ENCODE measurements around the gene LRRC7.

The LRRC7 gene

DNA sequence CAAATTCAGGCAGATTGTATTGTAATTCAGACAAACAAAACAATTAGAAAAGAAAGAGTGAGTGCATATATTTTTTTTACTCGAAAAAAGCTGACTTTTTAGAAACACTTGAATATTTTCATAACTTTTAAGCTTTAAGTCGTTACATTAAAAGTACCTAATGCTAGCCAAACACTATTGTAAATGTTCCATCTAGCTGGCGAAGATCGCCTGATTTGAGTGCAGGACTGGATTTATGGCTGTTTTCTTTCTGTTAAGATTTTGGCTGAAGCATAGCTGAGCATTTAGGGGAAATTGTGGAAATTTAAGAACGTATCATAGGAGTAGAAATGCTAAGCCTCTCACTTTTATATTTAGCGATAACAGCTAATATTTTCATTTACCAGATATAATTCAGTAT, 24.6 kb downstream of the LRRC7 start:
- H3K4me3 ChIP-seq (ENCODE audit: low read length), result no peak overlapping the region
- no peaks in the 10 kb centered on the region for H3K27me3 ChIP-seq (replicated peaks; ENCODE audit: control insufficient read depth, insufficient read depth, low read length)
- no peak overlapping the region for H3K9ac ChIP-seq (ENCODE audit: low read length)
- H3K4me1 ChIP-seq (ENCODE audit: control insufficient read depth, insufficient read depth, low read length), result no peaks in the 10 kb centered on the region
- DNase-seq (ENCODE audit: low read depth), result no peak
- no peaks in the 10 kb centered on the region for H3K36me3 ChIP-seq (ENCODE audit: control insufficient read depth, insufficient read depth, low read length, severe bottlenecking)
- H3K9me3 ChIP-seq (ENCODE audit: control insufficient read depth, low read length), result no peaks in the 10 kb centered on the region

DNA sequence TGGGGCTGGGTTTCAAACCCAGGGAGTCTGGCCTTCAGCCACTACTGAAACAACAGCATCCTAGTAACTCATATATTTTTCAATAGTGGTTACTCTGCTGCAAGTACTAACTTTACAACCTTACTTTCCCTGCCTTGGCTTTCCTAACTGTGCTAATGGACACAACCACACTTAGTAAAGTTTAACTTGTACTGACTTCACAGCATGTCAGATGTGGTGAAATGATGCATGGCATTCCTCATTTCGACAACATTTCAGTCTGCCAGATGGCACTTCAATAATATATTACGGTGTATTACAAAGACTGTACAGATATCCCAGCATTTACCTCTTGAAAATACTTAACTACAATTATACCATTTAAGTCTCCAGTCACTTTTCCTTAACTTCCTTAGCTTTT, 27.8 kb downstream of the LRRC7 start:
- H3K9me3 ChIP-seq (ENCODE audit: control insufficient read depth, low read length), result no peaks in the 10 kb centered on the region
- H3K4me1 ChIP-seq (ENCODE audit: control insufficient read depth, insufficient read depth, low read length), result no peaks in the 10 kb centered on the region
- no peak overlapping the region for H3K4me3 ChIP-seq (ENCODE audit: low read length)
- no peak for DNase-seq (ENCODE audit: low read depth)
- no peaks in the 10 kb centered on the region for H3K36me3 ChIP-seq (ENCODE audit: control insufficient read depth, insufficient read depth, low read length, severe bottlenecking)
- no peak overlapping the region for H3K9ac ChIP-seq (ENCODE audit: low read length)
- no peaks in the 10 kb centered on the region for H3K27me3 ChIP-seq (replicated peaks; ENCODE audit: control insufficient read depth, insufficient read depth, low read length)

DNA sequence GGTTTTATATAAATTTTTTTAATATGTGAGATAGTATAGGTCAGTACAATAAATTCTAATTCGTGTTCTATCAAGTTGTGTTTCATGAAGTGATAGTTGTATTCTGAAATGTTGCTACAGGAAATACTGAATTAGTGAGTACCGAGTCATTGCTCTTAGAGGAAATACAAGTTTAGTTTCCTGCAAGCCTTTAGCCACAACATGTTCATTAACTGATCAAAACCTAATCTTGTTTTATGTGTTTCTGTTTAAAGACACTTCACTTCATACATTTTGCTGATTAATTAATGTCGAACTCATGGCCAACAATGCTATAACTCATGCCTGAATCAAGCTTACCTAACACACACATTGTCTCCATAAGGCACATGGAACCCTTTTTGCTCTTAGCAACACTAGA, 43.6 kb downstream of the LRRC7 start:
- Histone ChIP-seq H3K4me1 (ENCODE audit: control insufficient read depth, insufficient read depth, low read length) (no peaks in the 10 kb centered on the region), H3K9me3 (ENCODE audit: control insufficient read depth, low read length) (no peaks in the 10 kb centered on the region), H3K9ac (ENCODE audit: low read length) (no peak overlapping the region), H3K27me3 (replicated peaks; ENCODE audit: control insufficient read depth, insufficient read depth, low read length) (no peaks in the 10 kb centered on the region), H3K36me3 (ENCODE audit: control insufficient read depth, insufficient read depth, low read length, severe bottlenecking) (no peaks in the 10 kb centered on the region), H3K4me3 (ENCODE audit: low read length) (no peak overlapping the region)
- no peak for DNase-seq (ENCODE audit: low read depth)

GRCh38 chr1:69613414-69613813, 45.7 kb downstream of the LRRC7 start:
- H3K4me3 ChIP-seq (ENCODE audit: low read length), result no peak overlapping the region

DNA sequence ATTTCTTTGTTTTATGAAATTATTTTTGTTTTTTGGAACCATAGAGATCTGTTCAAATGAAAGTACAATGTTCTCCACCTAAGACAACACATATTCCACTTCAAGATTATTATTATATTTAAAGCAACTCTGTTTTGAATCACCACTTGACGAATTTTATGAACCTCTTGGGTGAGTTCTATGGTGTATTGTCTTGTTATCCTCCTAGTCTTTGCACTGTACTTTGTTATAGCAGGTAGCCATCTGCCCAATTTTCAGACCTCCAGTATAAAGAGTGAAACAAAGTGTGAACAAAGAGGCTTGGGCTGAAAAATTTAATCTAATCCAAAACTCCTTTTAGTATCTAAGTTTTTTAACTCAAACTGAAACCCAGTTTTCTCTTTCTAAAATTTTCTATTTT, 71.0 kb downstream of the LRRC7 start:
- H3K36me3 ChIP-seq (ENCODE audit: control insufficient read depth, insufficient read depth, low read length, severe bottlenecking), result no peaks in the 10 kb centered on the region
- no peaks in the 10 kb centered on the region for H3K4me1 ChIP-seq (ENCODE audit: control insufficient read depth, insufficient read depth, low read length)
- no peak overlapping the region for H3K4me3 ChIP-seq (ENCODE audit: low read length)
- no peak overlapping the region for H3K9ac ChIP-seq (ENCODE audit: low read length)
- no peaks in the 10 kb centered on the region for H3K27me3 ChIP-seq (replicated peaks; ENCODE audit: control insufficient read depth, insufficient read depth, low read length)
- DNase-seq (ENCODE audit: low read depth), result no peak
- H3K9me3 ChIP-seq (ENCODE audit: control insufficient read depth, low read length), result peaks cover 6% of the 10 kb centered on the region

More at GRCh38 chr1:69613414-69613813, 45.7 kb downstream of the LRRC7 start:
- Histone ChIP-seq H3K36me3 (ENCODE audit: control insufficient read depth, insufficient read depth, low read length, severe bottlenecking) (no peaks in the 10 kb centered on the region), H3K4me1 (ENCODE audit: control insufficient read depth, insufficient read depth, low read length) (no peaks in the 10 kb centered on the region), H3K27me3 (replicated peaks; ENCODE audit: control insufficient read depth, insufficient read depth, low read length) (no peaks in the 10 kb centered on the region), H3K9me3 (ENCODE audit: control insufficient read depth, low read length) (peaks cover under 1% of the 10 kb centered on the region), H3K9ac (ENCODE audit: low read length) (no peak overlapping the region)
- DNase-seq (ENCODE audit: low read depth), result no peak

DNA sequence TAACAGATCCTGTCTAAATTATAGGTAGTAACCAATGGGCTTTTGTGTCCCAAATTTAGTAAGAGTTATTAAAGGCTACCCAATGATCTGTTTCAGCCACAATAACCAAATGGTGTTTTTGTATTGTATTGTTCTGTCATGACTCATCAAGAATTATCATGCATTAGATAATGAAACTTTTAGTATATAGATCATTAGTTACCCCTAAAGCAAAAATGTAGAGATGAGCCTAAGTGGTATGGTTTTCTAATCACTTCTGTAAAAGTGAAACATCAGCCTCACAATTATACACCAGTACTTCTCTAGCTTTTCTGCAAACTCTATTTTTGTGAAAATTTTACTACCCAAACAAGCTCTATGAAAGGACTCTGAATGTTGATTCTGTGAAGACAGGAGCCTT, 71.4 kb downstream of the LRRC7 start:
- peaks cover 6% of the 10 kb centered on the region for H3K9me3 ChIP-seq (ENCODE audit: control insufficient read depth, low read length)
- H3K4me3 ChIP-seq (ENCODE audit: low read length), result no peak overlapping the region
- H3K36me3 ChIP-seq (ENCODE audit: control insufficient read depth, insufficient read depth, low read length, severe bottlenecking), result no peaks in the 10 kb centered on the region
- H3K4me1 ChIP-seq (ENCODE audit: control insufficient read depth, insufficient read depth, low read length), result no peaks in the 10 kb centered on the region
- DNase-seq (ENCODE audit: low read depth), result no peak
- no peak overlapping the region for H3K9ac ChIP-seq (ENCODE audit: low read length)
- no peaks in the 10 kb centered on the region for H3K27me3 ChIP-seq (replicated peaks; ENCODE audit: control insufficient read depth, insufficient read depth, low read length)

- Histone ChIP-seq H3K4me1 (ENCODE audit: control insufficient read depth, insufficient read depth, low read length) (no peaks in the 10 kb centered on the region), H3K27me3 (replicated peaks; ENCODE audit: control insufficient read depth, insufficient read depth, low read length) (no peaks in the 10 kb centered on the region), H3K9me3 (ENCODE audit: control insufficient read depth, low read length) (no peaks in the 10 kb centered on the region), H3K9ac (ENCODE audit: low read length) (no peak overlapping the region), H3K36me3 (ENCODE audit: control insufficient read depth, insufficient read depth, low read length, severe bottlenecking) (no peaks in the 10 kb centered on the region), H3K4me3 (ENCODE audit: low read length) (no peak overlapping the region)
- DNase-seq (ENCODE audit: low read depth), result no peak
Measured at GRCh38 chr1:69643266-69643665, 75.5 kb downstream of the LRRC7 start.

DNA sequence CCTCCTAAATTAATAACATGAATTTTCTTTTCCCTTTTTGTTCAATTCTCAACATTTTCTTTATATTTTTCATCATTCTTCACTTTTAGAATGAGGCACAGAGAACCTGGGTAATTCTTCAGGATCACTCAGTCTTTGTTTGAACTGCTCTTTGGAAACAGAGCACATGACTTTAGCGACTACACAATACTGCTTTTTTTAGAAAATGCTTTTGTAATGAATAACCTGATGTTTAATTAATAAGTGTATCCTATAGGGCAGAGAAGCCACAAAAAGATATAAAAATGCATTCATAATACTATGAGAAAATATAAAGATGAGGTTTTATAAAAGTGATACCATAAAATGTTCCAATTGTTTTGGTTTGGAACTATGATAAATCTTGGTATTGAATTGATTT, 77.8 kb downstream of the LRRC7 start:
- Histone ChIP-seq H3K4me3 (ENCODE audit: low read length) (no peak overlapping the region), H3K9me3 (ENCODE audit: control insufficient read depth, low read length) (no peaks in the 10 kb centered on the region), H3K27me3 (replicated peaks; ENCODE audit: control insufficient read depth, insufficient read depth, low read length) (no peaks in the 10 kb centered on the region), H3K4me1 (ENCODE audit: control insufficient read depth, insufficient read depth, low read length) (no peaks in the 10 kb centered on the region), H3K9ac (ENCODE audit: low read length) (no peak overlapping the region), H3K36me3 (ENCODE audit: control insufficient read depth, insufficient read depth, low read length, severe bottlenecking) (no peaks in the 10 kb centered on the region)
- DNase-seq (ENCODE audit: low read depth), result no peak

- Histone ChIP-seq H3K4me3 (ENCODE audit: low read length) (no peak overlapping the region), H3K27me3 (replicated peaks; ENCODE audit: control insufficient read depth, insufficient read depth, low read length) (no peaks in the 10 kb centered on the region), H3K4me1 (ENCODE audit: control insufficient read depth, insufficient read depth, low read length) (no peaks in the 10 kb centered on the region), H3K9me3 (ENCODE audit: control insufficient read depth, low read length) (no peaks in the 10 kb centered on the region), H3K36me3 (ENCODE audit: control insufficient read depth, insufficient read depth, low read length, severe bottlenecking) (no peaks in the 10 kb centered on the region), H3K9ac (ENCODE audit: low read length) (no peak overlapping the region)
- no peak for DNase-seq (ENCODE audit: low read depth)
Measured at GRCh38 chr1:69648486-69648885, 80.8 kb downstream of the LRRC7 start.

- Histone ChIP-seq H3K4me3 (ENCODE audit: low read length) (no peak overlapping the region), H3K36me3 (ENCODE audit: control insufficient read depth, insufficient read depth, low read length, severe bottlenecking) (no peaks in the 10 kb centered on the region), H3K4me1 (ENCODE audit: control insufficient read depth, insufficient read depth, low read length) (no peaks in the 10 kb centered on the region), H3K27me3 (replicated peaks; ENCODE audit: control insufficient read depth, insufficient read depth, low read length) (no peaks in the 10 kb centered on the region), H3K9ac (ENCODE audit: low read length) (no peak overlapping the region), H3K9me3 (ENCODE audit: control insufficient read depth, low read length) (no peaks in the 10 kb centered on the region)
- DNase-seq (ENCODE audit: low read depth), result no peak
Measured at GRCh38 chr1:69649383-69649990, 81.8 kb downstream of the LRRC7 start.

- no peaks in the 10 kb centered on the region for H3K4me1 ChIP-seq (ENCODE audit: control insufficient read depth, insufficient read depth, low read length)
- H3K4me3 ChIP-seq (ENCODE audit: low read length), result no peak overlapping the region
- H3K9me3 ChIP-seq (ENCODE audit: control insufficient read depth, low read length), result no peaks in the 10 kb centered on the region
- DNase-seq (ENCODE audit: low read depth), result no peak
- H3K27me3 ChIP-seq (replicated peaks; ENCODE audit: control insufficient read depth, insufficient read depth, low read length), result no peaks in the 10 kb centered on the region
- H3K36me3 ChIP-seq (ENCODE audit: control insufficient read depth, insufficient read depth, low read length, severe bottlenecking), result no peaks in the 10 kb centered on the region
- H3K9ac ChIP-seq (ENCODE audit: low read length), result no peak overlapping the region
Measured at GRCh38 chr1:69650779-69651178, 83.1 kb downstream of the LRRC7 start.

GRCh38 chr1:69651656-69652055, 83.9 kb downstream of the LRRC7 start:
- Histone ChIP-seq H3K9ac (ENCODE audit: low read length) (no peak overlapping the region), H3K4me1 (ENCODE audit: control insufficient read depth, insufficient read depth, low read length) (no peaks in the 10 kb centered on the region)

More at GRCh38 chr1:69651656-69652055, 83.9 kb downstream of the LRRC7 start:
- no peaks in the 10 kb centered on the region for H3K36me3 ChIP-seq (ENCODE audit: control insufficient read depth, insufficient read depth, low read length, severe bottlenecking)
- no peaks in the 10 kb centered on the region for H3K9me3 ChIP-seq (ENCODE audit: control insufficient read depth, low read length)
- no peak for DNase-seq (ENCODE audit: low read depth)
- H3K4me3 ChIP-seq (ENCODE audit: low read length), result no peak overlapping the region
- H3K27me3 ChIP-seq (replicated peaks; ENCODE audit: control insufficient read depth, insufficient read depth, low read length), result no peaks in the 10 kb centered on the region
